ENCODE data around the gene SUCNR1.
"Not testable (repeated sequence)": the region's sequence is repeated elsewhere in the genome, so short reads cannot be mapped to it uniquely, and the experiment has no call there.

The SUCNR1 gene

DNA sequence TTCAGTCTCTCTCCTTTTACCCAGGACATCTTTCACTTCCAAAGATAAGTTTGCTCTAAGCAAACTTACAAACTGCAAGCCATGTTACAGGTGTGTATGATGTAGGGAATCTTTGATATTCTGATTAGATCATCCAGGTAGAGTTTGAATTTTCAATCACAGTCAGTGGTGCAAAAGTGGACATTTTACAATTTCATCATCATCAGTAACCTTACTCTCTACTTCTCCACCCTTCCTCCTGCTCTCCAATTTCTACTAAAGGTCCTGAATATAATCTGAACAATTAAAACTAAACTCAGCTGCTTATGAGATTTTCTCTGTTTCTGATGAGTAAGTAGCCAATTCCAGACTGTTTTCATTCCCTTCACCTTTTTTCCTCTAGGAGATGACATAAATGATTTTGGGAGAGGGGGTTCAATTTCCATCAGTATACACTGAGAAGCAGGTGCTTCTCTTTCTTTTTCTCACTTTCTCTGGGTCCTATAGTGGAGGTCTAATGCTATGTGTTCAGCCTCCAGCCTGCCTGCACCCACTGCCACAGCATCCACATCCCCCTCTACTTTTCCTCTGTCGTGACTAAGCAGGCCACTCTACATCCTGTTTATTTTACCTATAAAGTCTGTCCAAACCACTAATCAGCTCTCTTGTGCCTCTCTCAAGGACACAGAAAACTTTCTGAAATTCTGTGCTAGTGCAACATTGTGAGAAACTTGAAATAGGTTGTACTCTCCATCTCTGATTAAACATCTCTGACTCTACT lies 27.6 kb downstream of the SUCNR1 start:
- no peak for DNase-seq (ENCODE audit: low spot score)

DNA sequence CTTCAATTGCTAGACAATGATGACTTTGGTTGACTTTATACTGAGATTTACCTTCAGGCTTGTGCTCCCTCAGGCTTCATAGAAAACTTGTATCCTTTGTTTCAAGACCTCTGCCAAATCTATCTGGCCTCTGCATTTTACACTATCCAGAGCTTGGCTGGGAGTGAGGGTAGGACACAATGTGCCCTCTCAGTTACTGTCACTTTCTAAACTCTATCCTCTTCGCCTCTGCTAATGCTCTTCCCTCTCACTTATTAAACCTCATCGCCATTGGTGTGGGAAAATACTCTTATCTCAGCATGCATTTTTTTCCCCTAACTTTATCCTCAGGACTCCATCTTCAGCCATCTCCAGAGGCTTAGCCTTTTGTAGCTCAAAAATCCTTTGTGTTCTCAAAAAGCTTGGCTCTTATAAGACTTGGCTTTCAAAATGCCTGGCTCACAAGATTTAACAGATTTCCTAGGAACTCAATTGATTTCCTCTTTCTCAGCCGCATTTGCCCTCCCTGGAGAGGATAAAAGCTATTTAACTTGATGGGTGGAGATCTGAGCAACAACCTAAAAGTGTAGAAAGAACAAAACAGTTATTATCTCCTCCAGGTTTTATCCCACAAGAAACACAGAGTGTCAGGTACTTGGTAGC lies 28.3 kb downstream of the SUCNR1 start:
- no peak for DNase-seq (ENCODE audit: low spot score)

DNA sequence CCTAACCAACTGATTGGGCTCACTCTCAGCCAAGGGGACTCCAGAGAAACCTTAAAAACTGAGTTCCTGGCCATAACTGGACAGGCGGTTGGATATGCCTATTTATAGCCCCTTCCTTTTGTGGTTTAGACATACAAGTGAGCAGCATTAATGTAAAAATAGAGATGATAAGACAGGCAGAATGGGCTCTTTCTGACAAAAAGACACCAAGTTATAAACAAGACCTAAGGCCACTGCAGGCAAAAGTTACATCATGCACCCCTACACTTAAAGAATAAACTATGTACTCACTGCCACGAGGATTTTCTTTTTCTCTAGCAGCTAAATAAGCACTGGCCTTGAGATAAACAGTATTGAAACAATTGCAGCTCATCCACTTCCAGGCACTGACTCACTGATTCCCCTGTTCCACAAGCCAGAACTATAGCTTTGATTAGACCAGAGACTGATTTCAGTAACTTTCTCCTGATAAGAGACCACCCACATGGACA lies 30.1 kb downstream of the SUCNR1 start:
- DNase-seq (ENCODE audit: low spot score): no peak

DNA sequence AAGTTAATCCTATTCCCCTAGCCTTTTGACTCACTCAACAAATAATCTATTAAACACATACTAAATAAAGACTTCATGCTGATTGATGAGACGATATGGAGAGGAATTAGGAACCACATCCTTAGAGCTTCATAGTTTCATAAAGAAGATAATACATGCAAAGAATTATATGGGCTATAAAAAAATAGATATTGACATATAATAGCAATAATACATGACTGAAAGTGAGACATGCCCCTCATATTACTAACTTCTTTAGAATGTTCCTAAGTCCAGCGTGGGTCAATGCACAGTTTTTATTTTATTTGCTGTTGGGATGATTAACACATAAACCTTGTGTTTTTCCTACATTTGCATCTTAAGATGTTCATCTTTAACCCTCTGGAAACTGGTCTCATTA lies 32.2 kb downstream of the SUCNR1 start:
- no peak for DNase-seq (ENCODE audit: low spot score)

DNA sequence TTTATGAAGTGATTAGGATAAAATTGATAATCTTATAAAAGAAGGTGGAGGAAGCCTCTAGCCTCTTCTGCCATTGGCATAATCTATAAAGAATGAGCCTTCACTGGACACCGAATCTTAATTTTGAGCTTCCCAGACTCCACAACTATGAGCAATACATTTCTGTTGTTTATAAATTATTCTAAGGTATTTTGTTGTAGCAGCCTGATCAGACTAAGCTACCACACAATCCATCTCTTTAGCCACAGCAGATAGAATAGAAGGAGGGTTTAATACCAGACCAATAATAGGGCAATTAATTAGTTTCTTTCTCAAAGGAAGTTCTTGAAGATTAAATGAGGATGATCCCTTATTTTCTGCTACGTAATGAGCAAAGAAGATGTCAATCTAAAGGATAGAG lies 33.3 kb downstream of the SUCNR1 start:
- no peak for DNase-seq (ENCODE audit: low spot score)

DNA sequence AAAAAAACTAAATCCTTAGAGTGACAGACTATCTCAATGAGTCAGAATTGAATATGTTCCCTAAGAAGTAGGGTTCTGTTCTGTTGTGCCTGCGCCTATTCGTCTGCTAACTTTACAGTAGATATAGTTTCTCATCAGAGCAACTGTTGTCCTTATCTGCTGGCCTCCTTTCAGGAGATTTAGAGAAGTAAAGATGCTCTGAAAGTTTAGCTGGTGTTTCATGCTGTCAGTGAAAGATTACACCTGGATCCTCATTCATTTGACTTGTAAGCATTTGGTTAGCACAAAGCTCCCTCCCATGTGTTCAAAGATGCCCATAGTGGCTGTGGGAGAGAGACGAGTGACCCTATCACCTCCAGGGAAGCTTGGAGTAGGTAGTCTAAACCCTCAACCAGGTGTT lies 35.0 kb downstream of the SUCNR1 start:
- DNase-seq (ENCODE audit: low spot score): no peak

DNA sequence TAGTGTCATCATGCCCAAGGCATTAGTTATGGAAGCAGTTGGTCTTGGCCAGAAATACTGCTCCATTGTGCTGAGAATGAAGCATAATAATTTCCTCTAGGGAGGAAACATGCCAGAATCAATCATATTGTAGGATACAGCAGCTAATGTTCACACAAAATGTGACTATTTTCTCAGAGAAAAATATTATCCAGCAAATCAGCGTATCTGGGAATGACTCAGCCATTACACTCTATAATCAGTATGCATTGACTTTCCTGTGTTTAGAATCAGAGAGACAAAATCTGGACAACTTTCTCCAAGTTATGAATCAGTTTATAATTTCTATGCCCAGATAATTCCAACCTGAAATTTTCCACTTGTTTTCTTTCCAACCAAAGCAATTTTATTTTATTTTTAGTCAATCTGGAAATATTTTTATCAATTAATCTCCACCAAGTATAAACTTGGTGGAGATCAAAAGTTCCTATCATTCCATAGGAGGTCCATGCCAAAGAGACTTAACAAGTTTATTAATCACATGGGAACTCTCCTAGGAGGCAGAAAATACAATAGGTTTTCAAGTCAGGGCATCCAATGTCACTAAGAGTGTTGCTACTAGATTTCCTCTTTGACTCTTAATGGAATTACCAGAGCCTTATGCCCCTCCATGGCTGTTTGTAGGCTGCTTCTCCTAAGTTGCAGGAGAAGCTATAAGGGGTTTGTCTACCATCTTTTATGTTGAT lies 36.4 kb downstream of the SUCNR1 start:
- DNase-seq (ENCODE audit: low spot score): no peak

DNA sequence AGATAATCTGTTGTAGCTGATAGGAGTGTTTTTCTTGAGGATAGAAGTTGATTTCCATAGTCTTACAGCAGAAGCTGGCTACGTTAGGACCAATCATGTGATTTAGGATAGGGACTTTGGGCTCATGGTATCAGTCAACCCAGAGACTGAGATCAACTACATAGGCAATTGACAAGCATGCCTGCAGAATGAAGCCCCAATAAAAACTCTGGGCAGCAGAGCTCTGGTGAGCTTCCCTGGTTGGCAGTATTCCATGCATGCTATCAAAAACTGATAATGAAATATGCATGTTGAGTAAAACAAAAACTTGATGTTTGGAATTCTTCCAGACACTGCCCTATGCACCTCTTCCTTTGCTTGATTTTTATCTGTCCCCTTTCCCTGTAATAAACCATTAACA lies 38.0 kb downstream of the SUCNR1 start:
- no peak for DNase-seq (ENCODE audit: low spot score)

DNA sequence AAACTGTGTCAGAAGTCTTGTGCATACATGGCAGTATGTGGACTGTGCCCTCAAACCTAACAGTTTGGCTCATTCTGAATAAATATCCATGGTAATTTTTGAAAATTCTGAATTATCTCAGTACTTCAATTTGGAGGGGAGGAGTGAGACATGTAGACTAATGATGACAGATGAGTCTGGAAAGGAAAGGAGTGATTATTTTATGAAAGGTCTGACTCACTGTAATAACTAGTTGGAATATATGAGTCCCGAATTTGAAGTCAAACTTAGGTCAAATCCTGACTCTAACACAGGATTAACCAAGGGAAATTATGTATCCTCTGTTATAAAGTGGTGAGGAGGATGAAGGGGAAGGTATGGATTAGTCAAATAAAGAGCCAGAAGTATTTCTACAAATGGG lies 38.6 kb downstream of the SUCNR1 start:
- DNase-seq (ENCODE audit: low spot score): no peak

DNA sequence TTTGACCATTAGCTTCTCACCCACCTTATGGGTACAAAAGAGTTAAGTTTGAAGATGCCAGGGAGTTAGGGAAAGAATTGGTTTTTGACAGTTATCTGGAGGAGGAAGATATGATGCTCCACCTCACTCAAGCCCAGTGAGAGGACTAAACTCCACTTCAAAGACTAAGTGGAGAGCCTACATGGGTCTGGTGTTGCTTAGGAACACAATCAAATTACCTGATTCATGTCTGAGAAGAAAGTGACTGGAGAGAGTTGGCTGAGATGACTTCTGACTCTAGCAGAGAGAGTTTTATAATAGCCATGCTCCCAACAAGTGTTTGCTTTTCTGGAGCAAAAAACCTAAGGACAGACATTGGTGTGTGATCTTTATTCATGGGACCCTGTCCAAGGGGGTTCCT lies 43.3 kb downstream of the SUCNR1 start:
- DNase-seq (ENCODE audit: low spot score): no peak

DNA sequence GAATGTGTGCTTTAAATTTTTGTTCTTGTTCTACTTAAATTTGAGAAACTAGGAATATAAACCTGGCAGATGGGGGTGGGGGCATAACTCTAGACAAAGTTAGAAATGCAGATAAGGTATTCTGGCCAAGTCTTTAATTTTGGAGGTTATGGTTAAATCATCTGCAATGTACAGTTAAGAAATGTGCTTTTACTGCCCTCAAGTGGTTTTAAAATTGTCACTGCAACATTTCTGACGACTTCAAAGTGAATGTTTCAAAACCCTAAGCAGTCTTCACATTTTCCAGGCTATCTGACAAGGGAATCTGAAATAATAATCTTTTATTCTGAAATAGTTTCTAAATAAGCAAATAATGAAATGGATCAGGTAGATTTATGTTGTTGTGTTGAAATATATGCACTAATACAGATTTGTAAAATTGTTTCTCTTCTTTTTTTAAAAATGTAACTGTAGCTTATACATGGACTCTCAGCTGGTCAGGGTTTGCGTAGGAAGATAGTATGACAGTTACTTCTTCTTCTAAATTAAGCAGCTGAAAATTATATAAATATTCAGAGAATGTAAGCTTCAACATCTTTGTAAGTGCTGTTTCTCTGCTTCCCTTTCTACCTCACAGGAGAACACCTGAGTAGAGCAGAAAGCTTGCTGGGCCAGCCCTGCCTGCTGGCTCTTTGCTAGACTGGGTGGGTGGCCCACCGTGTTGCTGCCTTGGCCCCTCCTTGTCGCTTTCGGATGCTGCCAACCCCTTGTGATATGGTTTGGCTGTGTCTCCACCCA lies 45.0 kb downstream of the SUCNR1 start:
- DNase-seq (ENCODE audit: low spot score): peak; percentile 44

DNA sequence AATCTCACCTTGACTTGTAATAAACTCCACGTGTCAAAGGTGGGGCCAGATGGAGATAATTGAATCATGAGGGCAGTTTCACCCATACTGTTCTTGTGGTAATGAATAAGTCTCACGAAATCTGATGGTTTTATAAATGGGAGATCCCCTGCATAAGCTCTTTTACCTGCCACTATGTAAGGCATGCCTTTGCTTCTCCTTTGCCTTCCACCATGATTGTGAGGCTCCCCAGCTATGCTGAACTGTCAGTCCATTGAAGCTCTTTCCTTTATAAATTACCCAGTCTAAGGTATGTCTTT lies 45.5 kb downstream of the SUCNR1 start:
- DNase-seq (ENCODE audit: low spot score): no peak

DNA sequence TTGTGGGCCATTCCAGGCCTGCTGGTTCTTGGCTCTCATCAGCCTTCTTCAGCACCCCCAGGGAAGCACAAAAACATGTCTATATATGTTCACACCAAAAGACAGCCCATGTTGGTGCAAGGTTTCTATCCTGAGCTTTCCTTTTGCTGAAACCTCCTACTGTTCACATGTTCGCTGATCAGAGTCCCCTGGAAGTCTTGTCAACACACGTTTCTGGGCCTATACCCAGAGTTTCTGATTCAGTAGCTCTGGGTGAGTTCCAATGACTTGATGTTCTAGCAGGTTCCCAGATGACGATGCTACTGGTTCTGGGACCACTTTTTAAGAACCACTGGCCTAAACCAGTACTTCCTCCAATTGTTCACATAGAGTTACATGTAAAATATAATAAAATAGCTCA lies 46.0 kb downstream of the SUCNR1 start:
- no peak for DNase-seq (ENCODE audit: low spot score)

DNA sequence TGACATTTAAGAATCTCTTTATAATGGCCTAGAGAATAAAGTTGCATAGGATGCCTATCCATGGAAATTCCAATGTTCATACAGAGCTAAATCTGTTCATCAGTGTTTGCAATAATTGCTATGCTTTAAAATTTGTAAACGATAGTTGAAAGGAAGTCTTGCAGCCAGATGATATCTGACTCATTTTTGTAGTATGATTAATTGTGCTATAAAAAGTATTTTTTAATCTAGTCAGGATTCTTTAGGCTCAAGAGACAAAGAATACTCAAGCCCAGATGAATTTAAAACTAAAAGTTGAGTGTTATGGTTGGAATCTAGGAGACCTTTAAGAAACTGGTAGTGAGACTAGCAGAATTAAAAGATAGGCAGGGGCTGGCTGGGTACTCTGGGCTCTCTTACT lies 50.5 kb downstream of the SUCNR1 start:
- DNase-seq (ENCODE audit: low spot score): no peak

DNA sequence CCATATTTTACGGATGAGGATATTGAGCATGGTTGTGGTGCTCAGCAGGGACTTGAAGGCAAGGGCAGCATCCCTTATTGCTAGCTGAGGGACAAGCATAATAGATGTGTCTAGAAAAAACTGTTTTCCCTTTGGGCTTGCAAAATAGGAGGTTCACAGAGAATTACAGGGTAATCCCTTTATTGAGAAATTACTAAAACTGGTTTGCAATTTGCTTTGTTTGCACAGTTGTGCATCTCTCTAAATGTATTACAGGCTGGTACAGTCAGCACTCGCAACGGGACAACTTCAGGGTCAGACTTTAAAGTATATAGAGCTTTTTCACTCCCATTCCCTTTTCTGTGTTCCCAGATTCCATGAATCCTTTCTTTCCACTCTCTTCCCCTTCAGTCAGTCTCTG lies 51.3 kb downstream of the SUCNR1 start:
- no peak for DNase-seq (ENCODE audit: low spot score)

DNA sequence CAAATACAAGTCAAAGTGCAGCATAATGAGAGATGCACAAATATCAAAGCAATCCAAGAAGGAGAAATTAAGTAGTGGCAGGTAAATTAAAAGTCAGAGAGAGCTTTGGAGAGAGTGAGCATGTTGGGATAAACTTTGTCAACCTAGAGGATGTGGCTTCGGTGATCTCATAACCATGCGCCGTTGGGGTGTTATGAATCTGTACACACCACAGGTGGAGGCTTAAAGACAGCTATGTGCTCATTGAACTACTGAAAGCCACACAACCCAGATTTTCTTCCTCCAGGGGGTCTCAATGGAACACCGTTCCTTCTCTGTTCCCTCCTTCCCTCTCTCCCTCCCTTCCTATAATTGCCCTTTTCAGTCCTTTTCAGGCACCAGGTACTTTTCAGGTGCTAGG lies 52.0 kb downstream of the SUCNR1 start:
- no peak for DNase-seq (ENCODE audit: low spot score)

DNA sequence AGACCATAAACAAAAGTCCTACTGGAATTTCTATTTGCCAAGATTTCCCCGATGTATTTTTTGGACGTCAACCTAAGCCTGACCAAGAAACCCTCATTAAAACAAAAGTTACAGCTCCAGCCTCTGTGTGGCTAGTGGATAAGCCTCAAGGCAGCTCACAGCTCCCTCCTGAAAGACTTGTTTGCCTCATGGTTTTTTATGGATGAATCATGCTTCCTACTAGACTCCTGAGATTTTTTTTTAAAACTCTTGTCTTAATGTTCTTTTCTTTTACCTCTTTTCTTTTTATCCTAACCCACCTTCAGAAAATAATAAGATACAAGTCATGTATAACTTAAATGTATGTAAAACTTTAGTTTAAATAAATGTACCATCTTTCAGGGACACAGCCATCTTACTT lies 52.4 kb downstream of the SUCNR1 start:
- no peak for DNase-seq (ENCODE audit: low spot score)

DNA sequence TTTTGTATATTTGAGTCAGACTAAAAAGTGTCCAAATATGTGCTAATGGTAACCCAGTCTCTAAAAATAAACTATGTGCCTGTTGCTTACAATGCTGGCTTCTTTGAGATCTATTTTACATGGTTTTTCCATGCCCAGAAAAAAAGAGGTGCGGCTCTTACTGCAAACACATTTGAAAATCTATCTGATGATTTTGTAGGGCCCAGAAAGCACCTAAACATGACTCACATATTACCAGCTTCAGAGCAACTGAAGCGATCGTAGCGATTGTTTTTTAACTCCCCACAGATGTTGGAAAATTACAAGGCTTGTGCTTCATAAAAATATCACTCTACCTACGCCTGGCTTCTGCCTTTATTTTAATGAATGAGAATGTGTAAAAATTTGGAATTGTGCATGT lies 53.5 kb downstream of the SUCNR1 start:
- no peak for DNase-seq (ENCODE audit: low spot score)

DNA sequence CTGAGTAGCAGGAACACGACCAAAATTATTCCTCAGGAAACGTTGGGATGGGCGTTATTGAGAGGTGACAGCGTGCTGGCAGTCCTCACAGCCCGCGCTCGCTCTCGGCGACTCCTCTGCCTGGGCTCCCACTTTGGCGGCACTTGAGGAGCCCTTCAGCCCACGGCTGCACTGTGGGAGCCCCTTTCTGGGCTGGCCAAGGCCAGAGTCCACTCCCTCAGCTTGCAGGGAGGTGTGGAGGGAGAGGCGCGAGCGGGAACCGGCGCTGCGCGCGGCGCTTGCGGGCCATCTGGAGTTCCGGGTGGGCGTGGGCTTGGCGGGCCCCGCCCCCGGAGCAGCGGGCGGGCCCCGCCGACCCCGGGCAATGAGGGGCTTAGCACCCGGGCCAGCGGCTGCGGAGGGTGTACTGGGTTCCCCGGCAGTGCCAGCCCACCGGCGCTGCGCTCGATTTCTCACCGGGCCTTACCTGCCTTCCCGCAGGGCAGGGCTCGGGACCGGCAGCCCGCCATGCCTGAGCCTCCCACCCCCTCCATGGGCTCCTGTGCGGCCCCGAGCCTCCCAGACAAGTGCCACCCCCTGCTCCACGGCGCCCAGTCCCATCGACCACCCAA lies 54.6 kb downstream of the SUCNR1 start:
- DNase-seq (ENCODE audit: low spot score): not testable (repeated sequence)

DNA sequence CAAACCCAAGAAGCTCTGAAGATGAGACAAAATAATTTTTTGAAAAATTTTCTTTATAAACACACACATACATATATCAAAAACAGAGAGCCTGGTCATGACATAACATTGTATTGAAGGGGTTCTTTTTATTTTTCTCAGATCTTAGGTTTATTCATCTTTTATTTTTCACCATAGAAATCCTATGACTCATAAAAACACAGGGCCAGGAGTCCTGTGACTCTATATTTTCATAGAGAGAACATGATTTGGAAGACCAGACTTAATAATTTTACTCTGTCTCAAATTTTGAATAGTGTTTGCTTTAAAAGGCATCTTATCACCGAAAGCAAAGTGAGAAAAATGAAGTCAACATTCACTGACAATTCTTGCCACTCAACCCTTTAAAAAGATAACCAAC lies 57.7 kb downstream of the SUCNR1 start:
- DNase-seq (ENCODE audit: low spot score): no peak

DNA sequence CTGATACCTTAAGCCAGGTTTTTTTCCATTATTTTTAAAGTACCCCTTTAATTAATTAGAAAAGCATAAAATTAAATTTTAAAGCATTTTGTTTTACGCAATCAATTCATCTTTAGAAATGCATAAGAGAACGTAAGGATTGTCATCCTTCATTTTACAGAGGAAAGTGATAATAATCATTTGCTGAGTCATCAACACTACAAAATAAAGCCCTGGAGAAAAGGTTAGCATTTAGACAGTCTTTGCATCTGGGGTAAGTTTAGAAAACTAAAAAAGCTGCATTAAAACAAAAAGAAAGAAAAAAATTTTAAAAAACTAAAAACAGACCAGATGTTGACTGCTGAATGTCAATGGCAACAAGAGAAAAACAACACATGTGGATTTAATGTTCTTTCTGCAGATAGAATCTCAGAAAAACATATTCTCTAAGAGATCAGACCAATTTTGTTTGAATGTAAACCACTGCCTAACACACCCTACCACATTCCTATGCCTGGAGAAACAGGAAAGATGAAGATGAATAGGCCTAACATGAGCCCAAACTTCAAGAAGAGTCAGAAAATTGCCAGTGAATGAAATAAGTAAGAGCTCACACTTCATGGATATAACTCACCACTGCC lies 59.9 kb downstream of the SUCNR1 start:
- no peak for DNase-seq (ENCODE audit: low spot score)

All from CD4-positive, alpha-beta T cell treated with Interleukin-15 for 4 hours (primary cell).